Lower leg skin (tissue), 3 donors: ENCODE measurements around the gene TXNL4A.

Experiments
- CTCF ChIP-seq, 3 donors: fragments of 450-650 bp; IDR thresholded peaks; one replicate each; pipeline ENCODE4 v1.5.1; 2016; ENCODE audit warnings: antibody characterized with exemption in 3 of 3, mild to moderate bottlenecking in 3 of 3, moderate library complexity in 2 of 3
- POLR2A ChIP-seq, 2 donors: fragments of 450-650 bp; IDR thresholded peaks; one replicate each; pipeline ENCODE4 v1.6.1; 2016 to 2017; ENCODE audit warnings: antibody characterized with exemption in 2 of 2, mild to moderate bottlenecking in 1 of 2, moderate library complexity in 1 of 2

- TF ChIP-seq POLR2A (IDR thresholded peaks at IDR 0.05) = no peak
- TF ChIP-seq CTCF (IDR thresholded peaks at IDR 0.05) = no peak
Measured at GRCh38 chr18:79934311-79935097, 53.9 kb downstream of the TXNL4A start.
